PC-9 (cell line): ENCODE data around the gene SLC27A2.

ENCODE experiments used
- CTCF ChIP-seq: fragments of 200-600 bp; sonication (generic); conservative IDR thresholded peaks from 2 replicates; pipeline ENCODE4 v1.6.1; 2017; ENCODE audit warnings: mixed run types, antibody characterized with exemption, mild to moderate bottlenecking, moderate library complexity
- EZH2 ChIP-seq: fragments of 200-600 bp; sonication (generic); IDR thresholded peaks from 2 replicates; pipeline ENCODE4 v1.8.0; 2017; ENCODE audit warnings: antibody characterized with exemption, low read depth

DNA sequence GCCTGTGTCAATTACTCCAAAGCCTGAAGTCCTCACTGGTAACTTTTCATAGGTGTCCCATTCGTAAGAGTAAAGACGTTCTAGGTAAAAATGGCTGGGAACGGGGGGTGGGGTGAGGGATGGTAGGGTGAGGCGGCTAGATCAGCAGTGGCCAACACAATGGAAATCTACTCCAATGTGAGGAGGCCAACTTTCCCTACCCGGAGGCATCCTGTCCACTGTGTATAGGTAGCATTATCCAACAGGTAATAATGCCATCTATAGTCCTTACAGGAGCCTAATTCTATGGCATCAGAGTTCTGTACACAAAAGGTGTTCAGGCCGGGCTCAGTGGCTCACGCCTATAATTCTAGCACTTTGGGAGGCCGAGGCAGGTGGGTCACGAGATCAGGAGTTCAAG lies 54.4 kb downstream of the SLC27A2 start:
- TF ChIP-seq CTCF (no peak), EZH2 (no peak)
